ENCODE measurements around the gene CSNK1G1.

CSNK1G1 gene

GRCh38 chr15:64185146-64185911 is 170.6 kb downstream of the CSNK1G1 start:
- DNase-seq = no peak

- no peak for DNase-seq
Observed at GRCh38 chr15:64182859-64183370, 173.1 kb downstream of the CSNK1G1 start.

GRCh38 chr15:64180235-64180824 is 175.6 kb downstream of the CSNK1G1 start:
- DNase-seq = no peak

- no peak for DNase-seq
Observed at GRCh38 chr15:64166102-64166890, 189.7 kb downstream of the CSNK1G1 start.

- DNase-seq = no peak
Observed at GRCh38 chr15:64164436-64164835, 191.5 kb downstream of the CSNK1G1 start.

GRCh38 chr15:64163659-64164362 is 192.2 kb downstream of the CSNK1G1 start:
- DNase-seq = peak; percentile 43

- peak; percentile 94 for DNase-seq
Observed at GRCh38 chr15:64162869-64163658, 192.9 kb downstream of the CSNK1G1 start, which contains the start of gene PPIB. Gene PPIB (minus strand): TSS chr15:64163022. CDS start chr15:64162986, 36 bp downstream.

- DNase-seq = no peak
Observed at GRCh38 chr15:64162478-64162868, 193.5 kb downstream of the CSNK1G1 start.

- DNase-seq = no peak
Observed at GRCh38 chr15:64161688-64162477, 194.1 kb downstream of the CSNK1G1 start.

- no peak for DNase-seq
Observed at GRCh38 chr15:64158363-64159134, 197.4 kb downstream of the CSNK1G1 start.

GRCh38 chr15:64157599-64158125 is 198.3 kb downstream of the CSNK1G1 start:
- DNase-seq = no peak

GRCh38 chr15:64156652-64157331 is 199.2 kb downstream of the CSNK1G1 start:
- DNase-seq = no peak

GRCh38 chr15:64155802-64156651 is 199.9 kb downstream of the CSNK1G1 start:
- no peak for DNase-seq

- peak; percentile 56 for DNase-seq
Observed at GRCh38 chr15:64153480-64154367, 202.2 kb downstream of the CSNK1G1 start.

GRCh38 chr15:64152507-64153387 is 203.2 kb downstream of the CSNK1G1 start:
- DNase-seq = no peak

Measured in NCI-H2227 treated with DMSO at 0.1 percent for 48 hours (cell line).